K562 (cell line): ENCODE results near the gene ZNF687.

Experiments used
- ATF1 ChIP-seq, 2 experiments: fragments of 450-650 bp in 1 of 2; IDR thresholded peaks; 2 replicates each; pipeline ENCODE4 v1.6.1; 2016; ENCODE audit warnings: missing compliant biosample characterization in 1 of 2, missing genetic modification characterization in 1 of 2
- MYC ChIP-seq, 2 experiments: fragments of 250-450 bp in 1 of 2; sonication (Bioruptor Pico) in 1 of 2; IDR thresholded peaks; 2 replicates each; pipeline versions ENCODE4 v1.5.1 to v1.6.1; 2012 to 2021; ENCODE audit warnings: low read depth in 2 of 2, borderline replicate concordance in 1 of 2, improper control_type of control experiment in 1 of 2, low read length in 1 of 2, mild to moderate bottlenecking in 1 of 2, moderate library complexity in 1 of 2
- MYNN ChIP-seq, 2 experiments: sonication (generic); formaldehyde crosslinking in 1 of 2; IDR thresholded peaks; 2 replicates each; pipeline versions ENCODE4 v1.5.0 to v1.6.1; 2016 to 2020; ENCODE audit warnings: antibody characterized with exemption in 1 of 2, missing genetic modification reagents in 1 of 2

DNA sequence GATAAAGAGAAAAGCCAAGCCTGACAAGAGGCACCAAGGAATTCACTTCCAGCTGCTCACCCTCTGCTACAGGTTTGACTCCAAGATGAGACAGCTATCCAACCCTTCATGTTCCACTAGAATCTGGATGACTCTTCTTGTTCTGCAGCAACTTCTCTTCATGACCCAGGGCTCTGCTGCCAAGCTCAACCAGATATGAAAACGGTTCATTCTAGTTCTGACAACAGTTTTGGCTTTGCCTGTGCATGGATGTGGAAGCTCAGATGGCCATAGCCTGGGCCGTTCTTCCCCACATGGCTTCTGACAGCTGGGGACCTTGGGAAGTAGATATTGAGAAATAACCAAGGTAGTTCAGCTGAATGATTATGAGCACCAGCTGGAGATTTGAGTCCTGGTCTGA lies 31.4 kb downstream of the ZNF687 start:
- no peak for TF ChIP-seq ATF1 (CRISPR knock-in tag; IDR thresholded peaks at IDR 0.05)
- TF ChIP-seq ATF1 (tag; IDR thresholded peaks at IDR 0.05) = no peak
- TF ChIP-seq MYNN (IDR thresholded peaks at IDR 0.05) = no peak
- no peak for TF ChIP-seq MYNN (CRISPR knock-in tag; IDR thresholded peaks at IDR 0.05)
- TF ChIP-seq MYC (IDR thresholded peaks at IDR 0.05; ENCODE audit: low read depth, low read length) = no peak
- no peak for TF ChIP-seq MYC (CRISPR knock-in tag; IDR thresholded peaks at IDR 0.05; ENCODE audit: borderline replicate concordance, low read depth)
